H9 (cell line): ENCODE data around the gene CHL1. TPM values are rescaled to one million over a fixed set of nuclear protein-coding genes. Genes with fewer than 3 reads are reported as not detected.
A peak's percentile ranks its signal among the peaks of the same experiment; 100 is the strongest.

ENCODE experiments used
- DNase-seq: peaks from one replicate; pipeline ENCODE4 v3.0.0-alpha.2; 2017
- H2AFZ ChIP-seq: one replicate; pipeline ENCODE4 v1.6.1; 2013; ENCODE audit warnings: mild to moderate bottlenecking, low read length, control low read depth, moderate library complexity
- H2AK5ac ChIP-seq: 2 replicates; pipeline ENCODE4 v1.6.1; 2013; ENCODE audit warnings: low read length, control low read depth, mixed read lengths; ENCODE audit not compliant: insufficient read length
- H2BK120ac ChIP-seq: one replicate; pipeline ENCODE4 v1.6.1; 2013; ENCODE audit warnings: low read depth, mild to moderate bottlenecking, low read length, control low read depth, inconsistent platforms; ENCODE audit not compliant: poor library complexity, severe bottlenecking
- H2BK12ac ChIP-seq: 2 replicates; pipeline ENCODE4 v1.6.1; 2013; ENCODE audit warnings: low read length, control low read depth, mixed read lengths, low read depth; ENCODE audit not compliant: insufficient read length
- H2BK15ac ChIP-seq: 2 replicates; pipeline ENCODE4 v1.6.1; 2013; ENCODE audit warnings: low read depth, low read length, control low read depth
- H2BK20ac ChIP-seq: one replicate; pipeline ENCODE4 v1.6.1; 2013; ENCODE audit warnings: low read depth, mild to moderate bottlenecking, low read length, control low read depth, inconsistent platforms; ENCODE audit not compliant: poor library complexity, severe bottlenecking
- H2BK5ac ChIP-seq: 2 replicates; pipeline ENCODE4 v1.6.1; 2013; ENCODE audit warnings: low read length, control low read depth, mixed read lengths; ENCODE audit not compliant: insufficient read length
- H3K14ac ChIP-seq: 2 replicates; pipeline ENCODE4 v1.6.1; 2013; ENCODE audit warnings: low read length, control low read depth; ENCODE audit not compliant: insufficient read depth
- H3K18ac ChIP-seq: 2 replicates; pipeline ENCODE4 v1.6.1; 2013; ENCODE audit warnings: low read depth, mild to moderate bottlenecking, mixed read lengths, low read length, control low read depth; ENCODE audit not compliant: insufficient read length
- H3K23ac ChIP-seq: 2 replicates; pipeline ENCODE4 v1.6.1; 2013; ENCODE audit warnings: low read length, control low read depth, mixed read lengths, low read depth; ENCODE audit not compliant: insufficient read length
- H3K23me2 ChIP-seq: 2 replicates; pipeline ENCODE4 v1.6.1; 2013; ENCODE audit warnings: low read depth, mild to moderate bottlenecking, mixed read lengths, low read length, control low read depth; ENCODE audit not compliant: insufficient read length, poor library complexity, severe bottlenecking
- H3K27ac ChIP-seq: 2 replicates; pipeline ENCODE4 v1.5.1; 2013; ENCODE audit warnings: low read length, control low read depth, mixed read lengths, low read depth; ENCODE audit not compliant: insufficient read length
- H3K27me3 ChIP-seq: 2 replicates; pipeline ENCODE4 v1.6.1; 2013; ENCODE audit warnings: low read length, control low read depth, inconsistent platforms; ENCODE audit not compliant: insufficient read depth
- H3K4ac ChIP-seq: 2 replicates; pipeline ENCODE4 v1.6.1; 2013; ENCODE audit warnings: low read depth, mild to moderate bottlenecking, control low read depth, inconsistent platforms, low read length, moderate library complexity
- H3K4me1 ChIP-seq: 2 replicates; pipeline ENCODE4 v1.6.1; 2013; ENCODE audit warnings: low read length, control low read depth, inconsistent platforms; ENCODE audit not compliant: insufficient read depth
- H3K4me2 ChIP-seq: 2 replicates; pipeline ENCODE4 v1.6.1; 2013; ENCODE audit warnings: low read length, control low read depth, mixed read lengths; ENCODE audit not compliant: insufficient read length, insufficient read depth
- H3K56ac ChIP-seq: 2 replicates; pipeline ENCODE4 v1.6.1; 2013; ENCODE audit warnings: low read depth, mild to moderate bottlenecking, mixed read lengths, low read length, control low read depth; ENCODE audit not compliant: insufficient read length
- H3K79me1 ChIP-seq: 2 replicates; pipeline ENCODE4 v1.6.1; 2013; ENCODE audit warnings: low read depth, mild to moderate bottlenecking, moderate library complexity, low read length, control low read depth, inconsistent platforms; ENCODE audit not compliant: insufficient read depth, poor library complexity, severe bottlenecking
- H3K79me2 ChIP-seq: 2 replicates; pipeline ENCODE4 v1.6.1; 2013; ENCODE audit warnings: low read length, control low read depth, inconsistent platforms; ENCODE audit not compliant: insufficient read depth
- H3K9ac ChIP-seq: 2 replicates; pipeline ENCODE4 v1.6.1; 2013; ENCODE audit warnings: low read length, control low read depth, mixed read lengths; ENCODE audit not compliant: insufficient read length; ENCODE audit errors: extremely low read depth
- H3K9me3 ChIP-seq: one replicate; pipeline ENCODE4 v1.6.1; 2013; ENCODE audit warnings: low read depth, low read length, inconsistent platforms; ENCODE audit not compliant: control insufficient read depth
- H3T11ph ChIP-seq: one replicate; pipeline ENCODE4 v1.6.1; 2013; ENCODE audit warnings: mild to moderate bottlenecking, low read length, control low read depth, inconsistent platforms
- H4K20me1 ChIP-seq: one replicate; pipeline ENCODE4 v1.6.1; 2013; ENCODE audit not compliant: control insufficient read depth, insufficient read length, insufficient read depth
- H4K5ac ChIP-seq: 2 replicates; pipeline ENCODE4 v1.6.1; 2013; ENCODE audit warnings: low read depth, mild to moderate bottlenecking, mixed read lengths, low read length, control low read depth; ENCODE audit not compliant: insufficient read length
- H4K8ac ChIP-seq: replicated peaks from 2 replicates; pipeline ENCODE4 v1.6.1; 2013; ENCODE audit warnings: low read length, control low read depth, mixed read lengths, low read depth; ENCODE audit not compliant: insufficient read length
- H4K91ac ChIP-seq: 2 replicates; pipeline ENCODE4 v1.6.1; 2013; ENCODE audit warnings: low read depth, mild to moderate bottlenecking, moderate library complexity, mixed read lengths, low read length, control low read depth; ENCODE audit not compliant: insufficient read length
- H3K27ac Mint-ChIP-seq, 3 experiments: 2 replicates in 2 of 3; 3 replicates in 1 of 3; pipeline ENCODE4 v1.8.0; 2020 to 2021; ENCODE audit warnings: mixed read lengths in 3 of 3, mild to moderate bottlenecking in 1 of 3, moderate library complexity in 1 of 3
- H3K27me3 Mint-ChIP-seq: 2 replicates; pipeline ENCODE4 v1.8.0; 2021; ENCODE audit warnings: low read depth, mild to moderate bottlenecking, moderate library complexity, mixed read lengths
- H3K36me3 Mint-ChIP-seq, 3 experiments: 2 replicates in 2 of 3; 3 replicates in 1 of 3; pipeline ENCODE4 v1.8.0; 2020 to 2021; ENCODE audit warnings: low read depth in 3 of 3, mixed read lengths in 3 of 3; ENCODE audit not compliant: insufficient read depth in 1 of 3
- H3K4me1 Mint-ChIP-seq, 2 experiments: 2 replicates each; pipeline ENCODE4 v1.8.0; 2020; ENCODE audit warnings: mixed read lengths in 2 of 2
- H3K4me3 Mint-ChIP-seq, 2 experiments: 2 replicates in 1 of 2; 3 replicates in 1 of 2; pipeline ENCODE4 v1.8.0; 2020 to 2021; ENCODE audit warnings: mild to moderate bottlenecking in 2 of 2, mixed read lengths in 2 of 2, moderate library complexity in 1 of 2
- H3K9me3 Mint-ChIP-seq, 2 experiments: 2 replicates in 1 of 2; 3 replicates in 1 of 2; pipeline ENCODE4 v1.8.0; 2020; ENCODE audit warnings: mild to moderate bottlenecking in 2 of 2, mixed read lengths in 2 of 2, moderate library complexity in 1 of 2
- WGBS: extraction: QIAGEN DNeasy Blood & Tissue Kit; methylation state at CpG from one replicate; pipeline ENCODE4 v1.1.7; 2013; ENCODE audit warnings: missing lambda C conversion rate, low lambda C conversion rate, mixed read lengths; ENCODE audit not compliant: insufficient read length; ENCODE audit errors: extremely low coverage; 5-methylcytosine and 5-hydroxymethylcytosine counted together
- total RNA-seq: library from RNA; stranded (reverse); gene quantifications from 2 replicates; pipeline ENCODE4 v1.2.1, GENCODE V29; 2021
- TF ChIP-seq, protein P1 (sequence below): fragments of 200-600 bp; sonication (generic); conservative IDR thresholded peaks from 3 replicates; pipeline ENCODE4 v1.8.0; 2021; ENCODE audit warnings: antibody characterized with exemption, mild to moderate bottlenecking

CHL1 gene
- total RNA-seq, 1 experiment from 2014 or later, result not detected

DNA sequence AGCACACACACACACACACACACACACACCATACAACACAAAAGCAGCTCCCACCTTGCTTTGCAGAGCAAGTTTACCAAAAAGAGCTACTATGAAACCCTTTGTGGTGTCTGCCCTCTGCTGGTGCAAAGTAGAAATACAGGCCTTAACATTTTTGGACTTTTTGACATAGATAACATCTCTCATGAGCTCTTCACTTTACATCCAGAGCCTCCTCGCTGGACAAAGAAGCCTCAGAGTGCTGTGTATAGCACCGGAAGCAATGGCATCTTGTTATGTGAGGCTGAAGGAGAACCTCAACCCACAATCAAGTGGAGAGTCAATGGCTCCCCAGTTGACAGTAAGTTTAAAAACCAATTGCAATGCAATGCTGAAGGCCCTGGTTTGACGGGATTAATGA lies 157.9 kb downstream of the CHL1 start:
- Mint-ChIP-seq H3K27me3 (peaks cover 2% of the 10 kb centered on the region; the same call in 1 of the 2 replicates), H3K9me3 (no peaks in the 10 kb centered on the region), H3K4me1 (no peaks in the 10 kb centered on the region), H3K27ac (no peak overlapping the region), H3K36me3 (no peaks in the 10 kb centered on the region), H3K4me3 (no peak overlapping the region)
- no peak overlapping the region for H3K4ac ChIP-seq
- TF ChIP-seq, protein P1, sequence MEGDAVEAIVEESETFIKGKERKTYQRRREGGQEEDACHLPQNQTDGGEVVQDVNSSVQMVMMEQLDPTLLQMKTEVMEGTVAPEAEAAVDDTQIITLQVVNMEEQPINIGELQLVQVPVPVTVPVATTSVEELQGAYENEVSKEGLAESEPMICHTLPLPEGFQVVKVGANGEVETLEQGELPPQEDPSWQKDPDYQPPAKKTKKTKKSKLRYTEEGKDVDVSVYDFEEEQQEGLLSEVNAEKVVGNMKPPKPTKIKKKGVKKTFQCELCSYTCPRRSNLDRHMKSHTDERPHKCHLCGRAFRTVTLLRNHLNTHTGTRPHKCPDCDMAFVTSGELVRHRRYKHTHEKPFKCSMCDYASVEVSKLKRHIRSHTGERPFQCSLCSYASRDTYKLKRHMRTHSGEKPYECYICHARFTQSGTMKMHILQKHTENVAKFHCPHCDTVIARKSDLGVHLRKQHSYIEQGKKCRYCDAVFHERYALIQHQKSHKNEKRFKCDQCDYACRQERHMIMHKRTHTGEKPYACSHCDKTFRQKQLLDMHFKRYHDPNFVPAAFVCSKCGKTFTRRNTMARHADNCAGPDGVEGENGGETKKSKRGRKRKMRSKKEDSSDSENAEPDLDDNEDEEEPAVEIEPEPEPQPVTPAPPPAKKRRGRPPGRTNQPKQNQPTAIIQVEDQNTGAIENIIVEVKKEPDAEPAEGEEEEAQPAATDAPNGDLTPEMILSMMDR, result peak; percentile 76
- H3T11ph ChIP-seq, result no peak overlapping the region
- H3K79me2 ChIP-seq, result no peaks in the 10 kb centered on the region
- H4K8ac ChIP-seq, result no peak overlapping the region
- H3K23me2 ChIP-seq, result no peaks in the 10 kb centered on the region
- no peak overlapping the region for H4K91ac ChIP-seq
- H2BK5ac ChIP-seq, result no peak overlapping the region
- no peak overlapping the region for H3K9ac ChIP-seq
- H3K9me3 ChIP-seq, result no peaks in the 10 kb centered on the region
- no peak overlapping the region for H2AFZ ChIP-seq
- H3K23ac ChIP-seq, result no peak overlapping the region
- no peak overlapping the region for H3K14ac ChIP-seq
- no peak overlapping the region for H2BK120ac ChIP-seq
- no peak overlapping the region for H3K4me2 ChIP-seq
- H3K18ac ChIP-seq, result no peak overlapping the region
- WGBS, result no CpG with 5 or more reads among the region's 3 CpGs
- no peak overlapping the region for H3K56ac ChIP-seq
- H3K79me1 ChIP-seq, result no peaks in the 10 kb centered on the region
- no peak overlapping the region for H2AK5ac ChIP-seq
- no peak overlapping the region for H3K27ac ChIP-seq
- peak; percentile 42 for DNase-seq
- H3K27me3 ChIP-seq, result no peaks in the 10 kb centered on the region
- H2BK12ac ChIP-seq, result no peak overlapping the region
- 0 out of 2 replicates have a peak overlapping the region, but pooled peaks have one; percentile 75 for H2BK15ac ChIP-seq
- no peaks in the 10 kb centered on the region for H3K4me1 ChIP-seq
- H2BK20ac ChIP-seq, result no peak overlapping the region
- H4K5ac ChIP-seq, result no peak overlapping the region
- no peaks in the 10 kb centered on the region for H4K20me1 ChIP-seq
